ENCODE data around the gene ZNF473.

- TF ChIP-seq, protein P1, sequence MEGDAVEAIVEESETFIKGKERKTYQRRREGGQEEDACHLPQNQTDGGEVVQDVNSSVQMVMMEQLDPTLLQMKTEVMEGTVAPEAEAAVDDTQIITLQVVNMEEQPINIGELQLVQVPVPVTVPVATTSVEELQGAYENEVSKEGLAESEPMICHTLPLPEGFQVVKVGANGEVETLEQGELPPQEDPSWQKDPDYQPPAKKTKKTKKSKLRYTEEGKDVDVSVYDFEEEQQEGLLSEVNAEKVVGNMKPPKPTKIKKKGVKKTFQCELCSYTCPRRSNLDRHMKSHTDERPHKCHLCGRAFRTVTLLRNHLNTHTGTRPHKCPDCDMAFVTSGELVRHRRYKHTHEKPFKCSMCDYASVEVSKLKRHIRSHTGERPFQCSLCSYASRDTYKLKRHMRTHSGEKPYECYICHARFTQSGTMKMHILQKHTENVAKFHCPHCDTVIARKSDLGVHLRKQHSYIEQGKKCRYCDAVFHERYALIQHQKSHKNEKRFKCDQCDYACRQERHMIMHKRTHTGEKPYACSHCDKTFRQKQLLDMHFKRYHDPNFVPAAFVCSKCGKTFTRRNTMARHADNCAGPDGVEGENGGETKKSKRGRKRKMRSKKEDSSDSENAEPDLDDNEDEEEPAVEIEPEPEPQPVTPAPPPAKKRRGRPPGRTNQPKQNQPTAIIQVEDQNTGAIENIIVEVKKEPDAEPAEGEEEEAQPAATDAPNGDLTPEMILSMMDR (IDR thresholded peaks at IDR 0.05; ENCODE audit: low read depth, low read length) = no peak
- TF ChIP-seq, protein P2, sequence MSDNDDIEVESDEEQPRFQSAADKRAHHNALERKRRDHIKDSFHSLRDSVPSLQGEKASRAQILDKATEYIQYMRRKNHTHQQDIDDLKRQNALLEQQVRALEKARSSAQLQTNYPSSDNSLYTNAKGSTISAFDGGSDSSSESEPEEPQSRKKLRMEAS (IDR thresholded peaks at IDR 0.05; ENCODE audit: low read depth, low read length) = peak; percentile 98
These were observed 38.6 kb upstream of the ZNF473 start for GRCh38 chr19:49987159-49987698.

Data from NB4 (cell line).